Uterus (tissue), 4 donors: ENCODE data around the gene ELANE. TPM values are rescaled to one million over a fixed set of nuclear protein-coding genes. Genes with fewer than 3 reads are reported as not detected.

Source experiments
- DNase-seq, 2 donors: peaks; one replicate each; pipeline ENCODE4 v3.0.0-alpha.2; 2019 to 2020
- H3K27ac ChIP-seq, 2 donors: fragments of 200-600 bp; sonication (generic); 1 replicate in 1 of 2; 2 replicates in 1 of 2; pipeline ENCODE4 v1.5.1; 2016 to 2018
- H3K27me3 ChIP-seq, 2 donors: fragments of 200-600 bp; sonication (generic); one replicate each; pipeline ENCODE4 v1.5.1; 2018 to 2019; ENCODE audit warnings: control low read depth in 1 of 2
- H3K36me3 ChIP-seq, 2 donors: fragments of 200-600 bp; sonication (generic); one replicate each; pipeline ENCODE4 v1.5.1; 2019; ENCODE audit warnings: control low read depth in 1 of 2
- H3K4me1 ChIP-seq, 2 donors: fragments of 200-600 bp; sonication (generic); one replicate each; pipeline ENCODE4 v1.5.1; 2018 to 2019; ENCODE audit warnings: control low read depth in 1 of 2
- H3K4me3 ChIP-seq, 2 donors: fragments of 200-600 bp; sonication (generic); 1 replicate in 1 of 2; 2 replicates in 1 of 2; pipeline ENCODE4 v1.5.1; 2018 to 2019; ENCODE audit warnings: mild to moderate bottlenecking in 1 of 2
- H3K9me3 ChIP-seq, 2 donors: fragments of 200-600 bp; sonication (generic); one replicate each; pipeline ENCODE4 v1.5.1; 2019; ENCODE audit warnings: control low read depth in 1 of 2
- POLR2A ChIP-seq, 2 donors: fragments of 450-650 bp; IDR thresholded peaks; one replicate each; pipeline ENCODE4 v1.6.1; 2016; ENCODE audit warnings: antibody characterized with exemption in 2 of 2, mild to moderate bottlenecking in 1 of 2, moderate library complexity in 1 of 2
- intact Hi-C: fragments of 100-400 bp; cut with DNase I; formaldehyde crosslinking; loops from one replicate; pipeline ENCODE4 v1.15.1; 2023; ENCODE audit warnings: low total_unique reads
- total RNA-seq, 4 donors: library from RNA; depleted of rRNA in 3 of 4; stranded (reverse); fragments of >200 nt in 3 of 4; gene quantifications; one replicate each; pipeline versions ENCODE4 v1.1.0 to v1.2.4, GENCODE V29; 2014 to 2023
- TF ChIP-seq, protein P1 (sequence below), 4 experiments: fragments of 200-600 bp in 2 of 4; fragments of 450-650 bp in 2 of 4; sonication (generic) in 2 of 4; IDR thresholded peaks; one replicate each; pipeline ENCODE4 v1.5.1; 2016 to 2019; ENCODE audit warnings: antibody characterized with exemption in 4 of 4, mild to moderate bottlenecking in 2 of 4, moderate library complexity in 1 of 4
- donor health status: DM: yes; HTN: yes; CAD: no.

The ELANE gene
- total RNA-seq, 4 donors from 2014 or later: 3.4 TPM; not detected in 3

- intact Hi-C loops: no loop called here
- no peaks in the 10 kb centered on the region for H3K27me3 ChIP-seq
- no peak overlapping the region for H3K4me3 ChIP-seq
- no peak for DNase-seq
- TF ChIP-seq, protein P1, sequence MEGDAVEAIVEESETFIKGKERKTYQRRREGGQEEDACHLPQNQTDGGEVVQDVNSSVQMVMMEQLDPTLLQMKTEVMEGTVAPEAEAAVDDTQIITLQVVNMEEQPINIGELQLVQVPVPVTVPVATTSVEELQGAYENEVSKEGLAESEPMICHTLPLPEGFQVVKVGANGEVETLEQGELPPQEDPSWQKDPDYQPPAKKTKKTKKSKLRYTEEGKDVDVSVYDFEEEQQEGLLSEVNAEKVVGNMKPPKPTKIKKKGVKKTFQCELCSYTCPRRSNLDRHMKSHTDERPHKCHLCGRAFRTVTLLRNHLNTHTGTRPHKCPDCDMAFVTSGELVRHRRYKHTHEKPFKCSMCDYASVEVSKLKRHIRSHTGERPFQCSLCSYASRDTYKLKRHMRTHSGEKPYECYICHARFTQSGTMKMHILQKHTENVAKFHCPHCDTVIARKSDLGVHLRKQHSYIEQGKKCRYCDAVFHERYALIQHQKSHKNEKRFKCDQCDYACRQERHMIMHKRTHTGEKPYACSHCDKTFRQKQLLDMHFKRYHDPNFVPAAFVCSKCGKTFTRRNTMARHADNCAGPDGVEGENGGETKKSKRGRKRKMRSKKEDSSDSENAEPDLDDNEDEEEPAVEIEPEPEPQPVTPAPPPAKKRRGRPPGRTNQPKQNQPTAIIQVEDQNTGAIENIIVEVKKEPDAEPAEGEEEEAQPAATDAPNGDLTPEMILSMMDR (IDR thresholded peaks at IDR 0.05): no peak
- no peak for TF ChIP-seq POLR2A (IDR thresholded peaks at IDR 0.05)
- H3K36me3 ChIP-seq: no peaks in the 10 kb centered on the region
- H3K9me3 ChIP-seq: no peaks in the 10 kb centered on the region
- peaks cover 1 to 4% of the 10 kb centered on the region in 2 donors for H3K4me1 ChIP-seq
- no peak overlapping the region for H3K27ac ChIP-seq
Measured at GRCh38 chr19:807627-808422, 44.3 kb upstream of the ELANE start.

GRCh38 chr19:808423-808775, 43.7 kb upstream of the ELANE start:
- no peak overlapping the region for H3K4me3 ChIP-seq
- H3K27ac ChIP-seq: no peak overlapping the region
- H3K4me1 ChIP-seq: no peaks in the 10 kb centered on the region
- no peak for DNase-seq
- H3K9me3 ChIP-seq: no peaks in the 10 kb centered on the region
- TF ChIP-seq, protein P1 (IDR thresholded peaks at IDR 0.05): no peak
- no peak for TF ChIP-seq POLR2A (IDR thresholded peaks at IDR 0.05)
- no peaks in the 10 kb centered on the region for H3K27me3 ChIP-seq
- H3K36me3 ChIP-seq: no peaks in the 10 kb centered on the region
- intact Hi-C loops: no loop called here

DNA sequence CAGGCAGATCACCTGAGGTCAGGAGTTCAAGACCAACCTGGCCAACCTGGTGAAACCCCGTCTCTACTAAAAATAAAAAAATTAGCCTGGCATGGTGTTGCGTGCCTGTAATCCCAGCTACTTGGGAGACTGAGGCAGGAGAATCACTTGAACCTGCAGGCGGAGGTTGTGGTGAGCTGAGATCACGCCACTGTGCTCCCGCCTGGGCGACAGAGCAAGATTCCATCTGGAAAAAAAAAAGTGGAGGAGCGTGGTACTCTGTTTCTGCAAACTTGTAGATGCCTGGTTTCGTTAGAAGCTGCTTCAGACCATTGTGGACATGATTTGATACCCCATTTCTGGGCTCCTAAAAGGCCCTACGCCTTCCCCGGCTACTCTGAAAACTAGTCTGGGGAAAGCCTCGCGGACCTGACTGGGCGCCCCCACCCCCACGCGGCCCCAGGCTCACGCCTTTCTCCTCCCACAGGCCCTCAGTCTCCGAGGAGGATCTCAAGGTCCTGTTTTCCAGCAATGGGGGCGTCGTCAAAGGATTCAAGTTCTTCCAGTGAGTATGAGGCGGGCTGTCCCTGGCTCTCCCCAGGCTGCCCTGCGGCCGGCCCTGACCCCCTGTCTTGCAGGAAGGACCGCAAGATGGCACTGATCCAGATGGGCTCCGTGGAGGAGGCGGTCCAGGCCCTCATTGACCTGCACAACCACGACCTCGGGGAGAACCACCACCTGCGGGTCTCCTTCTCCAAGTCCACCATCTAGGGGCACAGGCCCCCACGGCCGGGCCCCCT, 41.8 kb upstream of the ELANE start:
- TF ChIP-seq POLR2A (IDR thresholded peaks at IDR 0.05): no peak
- TF ChIP-seq, protein P1 (IDR thresholded peaks at IDR 0.05): no peak
- no peak for DNase-seq
- Histone ChIP-seq H3K36me3 (no peaks in the 10 kb centered on the region), H3K9me3 (no peaks in the 10 kb centered on the region), H3K27me3 (no peaks in the 10 kb centered on the region), H3K4me3 (no peak overlapping the region), H3K4me1 (no peaks in the 10 kb centered on the region), H3K27ac (no peak overlapping the region)
- intact Hi-C loops: no loop called here

DNA sequence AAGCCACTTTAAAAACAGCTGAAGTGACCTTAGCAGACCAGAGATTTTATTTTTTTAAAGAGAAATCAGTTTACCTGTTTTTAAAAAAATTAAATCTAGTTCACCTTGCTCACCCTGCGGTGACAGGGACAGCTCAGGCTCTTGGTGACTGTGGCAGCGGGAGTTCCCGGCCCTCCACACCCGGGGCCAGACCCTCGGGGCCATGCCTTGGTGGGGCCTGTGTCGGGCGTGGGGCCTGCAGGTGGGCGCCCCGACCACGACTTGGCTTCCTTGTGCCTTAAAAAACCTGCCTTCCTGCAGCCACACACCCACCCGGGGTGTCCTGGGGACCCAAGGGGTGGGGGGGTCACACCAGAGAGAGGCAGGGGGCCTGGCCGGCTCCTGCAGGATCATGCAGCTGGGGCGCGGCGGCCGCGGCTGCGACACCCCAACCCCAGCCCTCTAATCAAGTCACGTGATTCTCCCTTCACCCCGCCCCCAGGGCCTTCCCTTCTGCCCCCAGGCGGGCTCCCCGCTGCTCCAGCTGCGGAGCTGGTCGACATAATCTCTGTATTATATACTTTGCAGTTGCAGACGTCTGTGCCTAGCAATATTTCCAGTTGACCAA, 41.1 kb upstream of the ELANE start:
- H3K27me3 ChIP-seq: no peaks in the 10 kb centered on the region
- no peak overlapping the region for H3K4me3 ChIP-seq
- no peak for DNase-seq
- intact Hi-C loops: no loop called here
- H3K4me1 ChIP-seq: no peaks in the 10 kb centered on the region
- TF ChIP-seq POLR2A (IDR thresholded peaks at IDR 0.05): no peak
- TF ChIP-seq, protein P1 (IDR thresholded peaks at IDR 0.05): no peak
- no peaks in the 10 kb centered on the region for H3K9me3 ChIP-seq
- no peaks in the 10 kb centered on the region for H3K36me3 ChIP-seq
- H3K27ac ChIP-seq: no peak overlapping the region
